Measurements from ENCODE around the gene SLC12A8. TPM values are rescaled to one million over a fixed set of nuclear protein-coding genes. Genes with fewer than 3 reads are reported as not detected.

SLC12A8 gene, protein sequence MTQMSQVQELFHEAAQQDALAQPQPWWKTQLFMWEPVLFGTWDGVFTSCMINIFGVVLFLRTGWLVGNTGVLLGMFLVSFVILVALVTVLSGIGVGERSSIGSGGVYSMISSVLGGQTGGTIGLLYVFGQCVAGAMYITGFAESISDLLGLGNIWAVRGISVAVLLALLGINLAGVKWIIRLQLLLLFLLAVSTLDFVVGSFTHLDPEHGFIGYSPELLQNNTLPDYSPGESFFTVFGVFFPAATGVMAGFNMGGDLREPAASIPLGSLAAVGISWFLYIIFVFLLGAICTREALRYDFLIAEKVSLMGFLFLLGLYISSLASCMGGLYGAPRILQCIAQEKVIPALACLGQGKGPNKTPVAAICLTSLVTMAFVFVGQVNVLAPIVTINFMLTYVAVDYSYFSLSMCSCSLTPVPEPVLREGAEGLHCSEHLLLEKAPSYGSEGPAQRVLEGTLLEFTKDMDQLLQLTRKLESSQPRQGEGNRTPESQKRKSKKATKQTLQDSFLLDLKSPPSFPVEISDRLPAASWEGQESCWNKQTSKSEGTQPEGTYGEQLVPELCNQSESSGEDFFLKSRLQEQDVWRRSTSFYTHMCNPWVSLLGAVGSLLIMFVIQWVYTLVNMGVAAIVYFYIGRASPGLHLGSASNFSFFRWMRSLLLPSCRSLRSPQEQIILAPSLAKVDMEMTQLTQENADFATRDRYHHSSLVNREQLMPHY
- 0.37 TPM for polyA plus RNA-seq (ENCODE audit: insufficient read length)

DNA sequence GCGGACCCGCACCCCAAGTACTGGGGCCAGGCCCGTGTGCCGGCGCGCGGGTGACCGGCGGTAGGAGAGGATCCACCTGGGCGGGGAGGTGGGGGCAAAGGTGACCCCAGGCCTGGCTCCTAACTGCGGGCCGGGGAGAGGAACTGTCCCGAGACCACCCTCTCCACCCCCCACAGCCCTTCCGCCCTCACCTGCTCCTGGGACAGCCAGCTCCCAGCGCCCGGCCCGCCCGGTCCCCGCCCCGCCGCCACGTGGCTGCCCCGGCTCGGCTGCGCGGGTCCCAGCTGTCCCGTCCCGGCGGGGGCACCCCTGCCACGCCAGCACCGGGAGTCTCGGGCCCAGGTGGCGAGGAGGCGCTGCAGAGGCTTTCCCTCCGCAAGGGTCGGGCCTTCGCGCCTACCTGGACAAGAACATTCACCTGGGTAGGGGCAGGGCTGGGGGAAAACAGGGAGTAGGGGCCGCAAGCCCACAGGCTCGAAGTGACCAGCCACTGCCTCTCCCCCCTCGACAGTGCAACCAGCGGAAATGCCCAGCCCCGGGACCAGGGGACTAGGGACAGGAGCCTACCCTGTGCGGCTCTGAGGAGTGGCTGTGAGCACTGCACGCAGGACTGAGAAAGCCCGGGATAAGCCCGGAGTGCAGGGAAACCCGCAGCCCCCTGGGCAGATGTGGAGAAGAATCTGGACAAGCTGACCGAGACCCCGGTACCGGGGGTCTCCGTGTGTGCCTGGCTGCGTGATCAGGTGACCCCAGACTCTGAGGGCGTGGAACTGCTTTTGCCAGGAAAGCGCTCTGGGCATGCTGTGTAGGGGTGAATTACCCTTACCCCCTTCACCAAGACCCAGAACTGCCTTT lies at the start of gene SLC12A8:
Gene SLC12A8, minus strand, starts transcription at position 240 of the 855 bp plus-strand sequence. CDS start 1,399 bp downstream, outside the sequence.
- DNase-seq (ENCODE audit: low read depth) = no peak

DNA sequence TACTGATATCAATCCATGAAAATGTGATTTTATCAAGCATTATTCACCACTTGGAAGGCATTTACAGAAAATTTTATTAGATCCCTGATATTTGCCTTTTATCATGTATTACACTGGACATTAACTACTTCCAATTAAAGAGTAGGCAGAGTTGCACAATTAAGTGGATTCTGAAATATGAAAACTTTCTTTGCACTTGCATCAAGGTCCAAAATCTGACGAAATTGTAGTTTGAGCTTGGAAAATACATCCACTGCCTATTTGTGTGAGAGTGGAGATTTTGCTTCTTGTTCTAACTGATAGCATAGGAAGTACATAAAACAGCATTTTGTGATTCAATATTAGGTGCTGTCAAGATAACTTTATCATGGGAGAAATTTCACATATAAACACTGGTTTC lies 49.6 kb upstream of the SLC12A8 start:
- DNase-seq (ENCODE audit: low read depth) = no peak

DNA sequence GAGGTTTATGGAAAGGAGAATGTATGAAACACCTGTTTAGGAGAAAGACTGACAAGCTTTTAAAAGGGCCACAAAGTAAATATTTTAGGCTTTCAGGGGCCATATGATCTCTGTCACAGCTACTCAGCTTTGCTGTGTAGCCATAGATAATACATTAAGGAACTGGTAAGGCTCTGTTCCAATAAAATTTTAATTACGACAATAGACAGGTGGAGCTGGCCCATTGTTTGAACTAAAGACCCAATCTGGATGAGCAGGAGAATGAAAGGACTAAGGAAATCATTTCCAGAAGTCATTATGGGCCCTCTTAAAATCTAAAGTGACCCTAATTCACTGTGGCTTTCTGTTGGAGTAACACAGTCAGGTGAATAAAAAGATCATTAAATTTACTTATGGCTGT lies 48.5 kb upstream of the SLC12A8 start:
- DNase-seq (ENCODE audit: low read depth) = no peak

DNA sequence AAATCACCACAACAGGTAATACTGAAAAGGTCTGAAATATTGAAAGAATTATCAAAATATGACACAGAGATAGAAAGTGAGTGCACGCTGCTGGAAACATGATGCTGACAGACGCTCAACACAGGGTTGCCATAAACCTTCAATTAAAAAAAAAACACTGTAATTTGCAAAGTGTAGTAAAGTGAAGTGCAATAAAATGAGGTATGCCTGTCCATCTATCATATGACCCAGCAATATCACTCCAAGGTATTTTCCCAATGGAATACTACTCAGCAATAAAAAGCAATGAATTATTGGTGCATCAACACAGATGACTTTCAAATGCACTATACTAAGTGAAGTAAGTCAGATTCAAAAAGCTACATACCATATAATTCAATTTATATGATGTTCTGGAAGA lies 47.6 kb upstream of the SLC12A8 start:
- DNase-seq (ENCODE audit: low read depth) = no peak

- DNase-seq (ENCODE audit: low read depth) = no peak
These were observed 45.0 kb upstream of the SLC12A8 start for GRCh38 chr3:125257536-125257935.

DNA sequence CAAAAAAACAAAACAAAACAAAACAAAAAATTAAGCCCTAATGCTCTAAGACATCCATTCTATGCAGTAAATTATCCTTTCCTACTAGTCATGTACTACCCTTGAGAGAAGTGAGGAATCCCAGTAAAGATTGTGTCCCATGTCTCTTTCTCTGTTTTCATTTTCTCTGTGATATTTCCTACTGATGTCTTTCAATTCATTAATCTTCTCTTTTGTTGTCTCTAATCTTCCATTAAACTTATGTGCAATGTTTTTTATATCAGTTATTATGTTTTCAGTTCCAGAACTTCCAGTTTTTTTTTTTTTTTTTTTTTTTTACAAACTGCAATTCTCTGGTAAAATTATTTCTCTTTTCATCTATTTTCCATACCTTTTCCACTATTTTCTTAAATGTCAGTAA lies 44.1 kb upstream of the SLC12A8 start:
- no peak for DNase-seq (ENCODE audit: low read depth)

DNA sequence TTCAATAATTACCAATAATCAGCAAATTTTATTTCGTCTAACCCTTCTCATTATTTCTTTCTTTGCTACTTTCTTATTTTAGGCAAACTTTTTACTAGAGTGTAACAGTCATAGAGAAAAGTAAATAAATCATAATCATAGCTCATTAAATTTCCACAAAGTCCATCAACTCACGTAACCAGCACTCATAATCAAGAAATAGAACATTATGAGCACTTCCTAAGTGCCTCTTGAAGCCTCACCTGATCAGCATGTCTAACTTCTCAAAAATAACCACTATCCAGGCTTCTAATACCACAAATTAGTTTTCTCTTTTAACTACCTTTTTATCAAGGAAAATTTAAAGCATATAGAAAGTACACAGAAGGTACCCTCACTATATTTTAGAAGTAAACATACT lies 38.4 kb upstream of the SLC12A8 start:
- DNase-seq (ENCODE audit: low read depth) = no peak

- no peak for DNase-seq (ENCODE audit: low read depth)
These were observed 33.7 kb upstream of the SLC12A8 start for GRCh38 chr3:125246237-125246636.

- DNase-seq (ENCODE audit: low read depth) = no peak
These were observed 33.0 kb upstream of the SLC12A8 start for GRCh38 chr3:125245521-125245920.

DNA sequence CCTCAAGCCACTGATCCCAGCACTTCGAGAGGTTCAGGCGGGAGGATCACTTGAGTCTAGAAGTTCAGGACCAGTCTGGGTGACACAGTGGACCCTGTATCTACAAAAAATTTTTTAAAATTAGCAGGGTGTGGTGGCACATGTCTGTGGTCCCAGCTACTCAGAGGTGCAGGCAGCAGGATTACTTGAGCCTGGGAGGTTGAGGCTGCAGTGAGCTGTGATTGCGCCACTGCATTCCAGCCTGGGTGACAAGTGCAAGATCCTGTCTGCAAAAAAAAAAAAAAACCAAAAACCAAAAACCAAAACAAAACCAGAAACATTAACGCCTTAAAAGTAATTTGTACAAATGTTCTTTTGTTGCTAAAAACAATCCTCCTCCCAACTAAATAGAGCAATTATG lies 27.9 kb upstream of the SLC12A8 start:
- DNase-seq (ENCODE audit: low read depth) = no peak

GRCh38 chr3:125239266-125239665 lies 26.7 kb upstream of the SLC12A8 start:
- no peak for DNase-seq (ENCODE audit: low read depth)

DNA sequence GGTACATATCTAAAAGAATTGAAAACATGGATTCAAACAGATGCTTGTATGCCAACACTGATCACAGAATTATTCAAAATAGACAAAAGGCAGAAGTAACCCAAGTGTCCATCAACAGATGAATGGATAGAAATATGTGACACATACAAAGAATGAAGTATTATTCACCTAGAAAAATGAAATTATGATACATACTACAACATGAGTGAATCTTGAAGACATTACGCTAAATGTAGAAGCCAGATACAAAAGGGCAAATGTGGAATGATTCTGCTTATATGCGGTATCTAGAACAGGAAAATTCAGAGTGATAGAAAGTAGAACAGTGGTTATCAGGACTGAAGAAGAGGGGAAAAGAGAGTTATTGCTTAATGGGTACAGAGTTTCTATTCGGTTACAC lies 26.2 kb upstream of the SLC12A8 start:
- DNase-seq (ENCODE audit: low read depth) = no peak

- no peak for DNase-seq (ENCODE audit: low read depth)
These were observed 23.9 kb upstream of the SLC12A8 start for GRCh38 chr3:125236331-125236903.

- no peak for DNase-seq (ENCODE audit: low read depth)
These were observed 22.3 kb upstream of the SLC12A8 start for GRCh38 chr3:125234831-125235230.

DNA sequence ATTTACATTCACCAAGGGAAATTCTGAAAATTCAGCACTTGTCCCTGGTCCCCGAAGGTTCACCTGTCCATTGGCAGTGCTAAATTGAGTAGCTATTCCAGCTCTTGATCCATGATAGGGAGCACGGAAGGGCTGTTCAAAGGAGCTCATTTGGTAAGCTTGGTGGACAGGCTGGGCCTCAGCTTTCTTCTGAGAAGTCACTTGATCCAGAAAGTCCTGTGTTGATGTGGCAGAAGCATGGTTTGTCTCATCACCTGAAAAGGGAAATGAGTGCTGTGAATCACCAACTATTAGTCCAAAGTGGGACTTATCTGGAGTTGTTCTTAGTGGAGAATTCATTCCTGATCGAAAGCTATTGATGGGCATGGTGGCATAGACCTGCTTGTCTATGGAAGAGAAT lies 19.9 kb upstream of the SLC12A8 start:
- DNase-seq (ENCODE audit: low read depth) = no peak

GRCh38 chr3:125231895-125232294 lies 19.3 kb upstream of the SLC12A8 start:
- DNase-seq (ENCODE audit: low read depth) = no peak

DNA sequence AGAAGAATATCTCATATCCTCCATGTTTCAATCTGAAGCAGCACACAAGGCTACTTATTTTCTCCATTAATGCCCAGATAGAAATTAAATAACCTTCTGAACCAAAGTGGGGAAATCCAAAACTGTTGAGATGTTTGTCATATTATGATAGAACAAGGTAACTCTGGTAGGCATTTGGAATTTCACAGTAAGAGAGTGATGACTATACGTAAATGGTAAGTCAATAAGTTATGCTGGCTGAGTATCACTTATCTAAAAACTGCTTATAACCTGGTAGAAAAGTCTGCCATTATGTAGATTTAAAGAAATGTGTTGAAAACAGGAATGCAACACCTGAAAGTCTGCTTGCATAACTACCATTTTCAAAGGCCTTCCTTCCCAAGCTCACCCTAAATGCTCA lies 17.2 kb upstream of the SLC12A8 start:
- DNase-seq (ENCODE audit: low read depth) = no peak

DNA sequence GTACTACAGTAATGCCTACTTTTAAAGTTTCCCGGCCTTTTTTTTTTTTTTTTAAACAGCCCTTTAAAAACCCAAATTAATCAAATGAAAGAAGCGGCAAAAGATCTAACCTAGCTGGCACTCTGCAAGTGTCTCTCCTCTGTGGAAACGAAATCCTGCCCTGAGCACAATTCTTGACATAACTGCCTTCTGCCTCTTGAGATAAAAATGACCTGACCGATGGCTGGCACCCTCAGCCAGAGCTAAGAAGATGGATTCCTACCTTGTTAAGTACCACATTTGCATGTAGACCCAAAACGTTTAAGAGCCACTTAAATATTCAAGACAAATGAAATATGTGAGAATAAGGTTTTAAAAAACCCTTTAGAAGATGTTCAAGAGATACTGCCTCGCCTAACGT lies 16.6 kb upstream of the SLC12A8 start:
- no peak for DNase-seq (ENCODE audit: low read depth)

DNA sequence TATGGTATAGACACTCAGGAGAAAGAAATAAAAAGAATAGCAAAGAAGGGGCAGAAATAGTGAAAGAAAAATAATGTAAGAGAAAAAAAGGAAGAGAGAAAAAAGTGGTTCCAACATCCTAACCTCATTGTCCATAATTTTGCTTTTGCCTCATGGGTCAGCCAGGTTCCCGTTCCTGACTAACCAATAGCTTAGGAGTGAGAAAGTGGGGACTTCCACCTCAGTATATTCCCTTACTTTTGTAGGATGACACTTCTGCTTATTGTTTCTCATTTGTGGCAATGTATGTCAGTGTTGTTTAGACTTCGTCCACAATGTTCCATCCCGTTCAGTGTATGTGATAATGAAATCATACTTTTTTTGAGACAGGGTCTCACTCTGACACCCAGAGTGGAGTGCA lies 9.3 kb upstream of the SLC12A8 start:
- no peak for DNase-seq (ENCODE audit: low read depth)

GRCh38 chr3:125220727-125221429 lies 8.3 kb upstream of the SLC12A8 start:
- DNase-seq (ENCODE audit: low read depth) = no peak

DNA sequence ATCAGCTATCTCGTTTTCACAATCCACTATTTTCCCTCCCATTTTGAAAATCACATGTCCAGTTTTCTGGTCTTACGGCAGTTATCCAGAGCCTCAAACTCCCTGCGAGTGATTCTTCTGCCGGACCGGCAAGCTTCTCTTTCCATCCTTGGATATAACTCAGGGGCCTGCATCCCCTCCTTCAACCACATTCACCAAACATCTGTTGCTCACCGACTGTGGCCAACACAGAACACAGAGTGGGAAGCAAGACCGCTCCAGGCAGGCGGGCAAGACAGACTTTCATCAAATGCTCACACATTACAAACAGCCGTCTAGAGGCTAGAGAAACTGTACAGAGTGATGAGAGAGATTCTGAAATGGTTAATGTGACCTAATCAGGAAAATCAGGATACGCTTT lies 7.6 kb upstream of the SLC12A8 start:
- no peak for DNase-seq (ENCODE audit: low read depth)
